HCT116 (cell line): ENCODE results near the gene SLFN5.
A peak's percentile ranks its signal among the peaks of the same experiment; 100 is the strongest.

Source experiments
- ATF3 ChIP-seq: IDR thresholded peaks from 2 replicates; pipeline ENCODE4 v1.6.1; 2012
- CBX3 ChIP-seq: IDR thresholded peaks from 2 replicates; pipeline ENCODE4 v1.6.1; 2012; ENCODE audit warnings: low read depth
- CTCF ChIP-seq, 3 experiments: fragments of 200-600 bp in 1 of 3; sonication (generic) in 1 of 3; IDR thresholded peaks in 2 of 3; conservative IDR thresholded peaks in 1 of 3; 2 replicates each; pipeline ENCODE4 v1.5.1; 2012 to 2017; ENCODE audit warnings: low read depth in 2 of 3, low read length in 2 of 3, antibody characterized with exemption in 1 of 3, borderline replicate concordance in 1 of 3, control low read depth in 1 of 3, mild to moderate bottlenecking in 1 of 3, mixed read lengths in 1 of 3, mixed run types in 1 of 3, moderate library complexity in 1 of 3; ENCODE audit not compliant: insufficient read depth in 1 of 3
- ELF1 ChIP-seq: IDR thresholded peaks from 2 replicates; pipeline ENCODE4 v1.6.1; 2012; ENCODE audit warnings: low read depth, borderline replicate concordance
- EZH2 ChIP-seq: fragments of 200-600 bp; sonication (generic); IDR thresholded peaks from 2 replicates; pipeline ENCODE4 v1.6.1; 2017; ENCODE audit warnings: antibody characterized with exemption, mixed run types
- SP1 ChIP-seq: IDR thresholded peaks from 2 replicates; pipeline ENCODE4 v1.6.1; 2012; ENCODE audit warnings: low read depth

GRCh38 chr17:35257208-35257659 is 14.4 kb downstream of the SLFN5 start:
- TF ChIP-seq CTCF (IDR thresholded peaks at IDR 0.05 in 2 of 3, conservative IDR thresholded peaks at IDR 0.05 in 1 of 3; ENCODE audit: borderline replicate concordance in 1 of 3, insufficient read depth in 1 of 3, low read depth in 2 of 3, low read length in 2 of 3) (no peak), ELF1 (no peak), EZH2 (no peak), CBX3 (0 out of 2 replicates have a peak, but pooled peaks have one; percentile 36), SP1 (peak; percentile 52), ATF3 (no peak)
